GM18858 (cell line): ENCODE data around the gene PRKCA.

Experiments used
- ATAC-seq: cut with Tn5 transposase; IDR thresholded peaks from one replicate; pipeline ENCODE4 v1.9.1; 2021; ENCODE audit not compliant: unreplicated experiment

PRKCA gene

DNA sequence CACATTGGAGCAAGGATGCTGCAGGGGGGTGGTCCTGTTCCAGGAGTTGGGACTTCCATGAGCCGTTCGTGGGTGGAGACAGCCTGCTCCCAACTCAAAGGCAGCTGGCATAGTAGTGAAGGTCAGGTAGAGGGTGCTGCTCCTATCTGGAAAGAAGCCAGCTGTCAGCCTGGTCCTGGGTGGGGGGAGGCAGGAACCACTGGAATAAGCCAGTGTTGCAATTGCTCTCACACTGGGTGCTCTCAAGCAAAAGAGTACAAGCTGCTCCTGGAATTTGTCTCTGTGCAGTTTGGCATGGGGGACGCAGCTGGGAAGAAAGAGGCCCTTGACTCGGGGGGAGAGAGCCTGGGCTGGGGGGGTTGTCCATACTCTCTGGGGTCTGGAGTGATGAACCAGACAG is 541.2 kb downstream of the PRKCA start:
- no peak for ATAC-seq

DNA sequence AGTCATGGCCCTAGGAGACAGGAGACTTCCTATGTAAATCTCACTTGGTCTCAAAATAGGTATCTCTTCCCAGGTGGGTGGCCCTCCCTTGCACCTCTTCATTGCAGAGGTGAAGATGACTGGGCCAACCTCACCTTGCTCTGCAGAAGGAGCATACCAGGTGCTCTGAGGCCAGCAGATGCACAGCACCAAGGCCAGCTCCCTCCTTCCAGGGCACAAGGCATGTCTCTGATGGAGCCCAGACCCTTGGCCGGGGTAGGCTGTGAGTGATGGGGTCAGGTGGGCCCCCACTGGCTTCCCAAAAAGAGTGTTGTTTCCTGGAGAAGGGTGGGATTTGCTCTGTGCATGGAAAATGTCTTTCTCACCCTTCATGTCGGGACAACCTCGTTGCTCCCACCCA is 545.3 kb downstream of the PRKCA start:
- no peak for ATAC-seq

DNA sequence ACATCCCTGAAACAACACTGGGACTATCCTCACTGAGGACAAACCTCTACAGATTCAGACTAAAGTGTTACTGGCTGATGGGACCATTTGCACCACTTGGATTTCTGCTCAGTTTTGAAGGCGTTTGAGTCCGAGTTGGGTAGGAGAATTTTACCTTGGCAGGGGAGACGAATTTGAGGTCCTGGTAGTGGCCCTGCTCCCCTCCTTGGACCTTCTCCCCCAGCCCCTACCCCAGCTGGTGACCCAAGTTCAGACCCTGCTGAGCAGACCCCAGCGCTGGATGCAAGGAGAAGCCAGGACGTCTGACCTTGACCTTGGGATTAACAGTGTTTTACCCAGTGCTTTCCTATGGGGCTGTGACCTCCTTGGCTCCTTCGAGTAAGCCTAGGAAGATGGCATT is 546.1 kb downstream of the PRKCA start:
- ATAC-seq, result no peak

- no peak for ATAC-seq
Observed at GRCh38 chr17:66849032-66849655, 546.7 kb downstream of the PRKCA start.

GRCh38 chr17:66849851-66850580 is 547.6 kb downstream of the PRKCA start:
- no peak for ATAC-seq

DNA sequence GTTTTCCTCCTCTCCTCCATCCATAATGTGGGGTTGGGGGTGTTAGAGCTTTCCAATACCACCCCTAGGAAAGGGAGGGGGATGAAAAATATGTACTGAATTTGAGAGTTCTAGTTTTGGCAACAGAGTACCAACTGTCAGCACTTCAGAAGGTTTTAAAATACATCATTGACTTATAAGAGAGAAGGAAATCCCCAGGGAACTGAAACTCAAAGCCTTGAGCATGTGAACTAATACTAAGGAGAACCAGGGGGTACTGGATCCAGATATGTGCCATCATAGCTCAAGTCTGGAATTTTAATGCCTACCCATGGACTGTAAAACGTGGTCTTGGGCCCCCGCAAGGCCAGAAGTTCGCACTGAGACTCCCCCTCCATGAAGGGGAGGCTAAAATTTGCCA is 548.3 kb downstream of the PRKCA start:
- ATAC-seq, result no peak

GRCh38 chr17:66855204-66855603 is 552.8 kb downstream of the PRKCA start:
- ATAC-seq, result no peak

DNA sequence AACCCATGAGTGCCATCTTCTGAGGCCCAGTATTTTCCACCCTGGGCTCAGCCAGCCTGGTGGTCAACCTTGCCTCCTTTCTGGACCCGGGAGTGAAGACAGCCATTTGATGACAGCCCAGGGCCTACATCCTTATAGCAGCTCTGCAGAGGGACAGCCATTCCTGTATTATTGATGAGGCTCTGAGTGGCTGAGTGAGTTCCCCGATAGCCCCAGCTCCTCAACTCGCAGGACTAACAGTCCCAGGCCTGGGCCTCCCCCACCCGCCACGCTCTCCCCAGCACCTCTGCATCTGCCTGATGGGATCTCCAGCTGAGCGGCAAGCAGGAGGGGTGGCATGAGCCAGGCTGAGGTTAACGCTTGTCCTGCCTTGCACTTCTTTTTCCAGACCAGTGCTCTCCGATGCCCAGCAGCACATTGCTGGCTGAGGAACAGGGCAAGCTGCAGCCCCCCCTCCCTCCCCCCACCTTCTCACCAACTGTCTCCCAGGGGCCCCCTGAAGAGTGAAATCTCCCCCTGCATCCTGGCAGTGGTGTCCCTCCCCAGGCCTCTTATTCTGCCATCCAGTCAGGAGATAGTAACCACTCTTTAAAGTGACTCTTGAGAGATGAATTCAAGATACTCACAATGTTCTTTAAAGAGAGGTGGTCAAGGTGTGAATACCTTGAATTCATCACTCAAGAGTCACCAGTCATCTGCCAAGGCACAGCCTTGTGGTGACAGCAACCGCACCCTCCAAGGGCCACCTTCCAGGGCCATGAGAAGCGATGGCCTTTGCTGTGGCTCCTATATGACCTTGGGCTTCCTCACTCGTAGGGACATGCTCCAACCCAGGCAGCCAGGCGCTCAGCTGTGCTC is 556.0 kb downstream of the PRKCA start:
- ATAC-seq, result no peak

DNA sequence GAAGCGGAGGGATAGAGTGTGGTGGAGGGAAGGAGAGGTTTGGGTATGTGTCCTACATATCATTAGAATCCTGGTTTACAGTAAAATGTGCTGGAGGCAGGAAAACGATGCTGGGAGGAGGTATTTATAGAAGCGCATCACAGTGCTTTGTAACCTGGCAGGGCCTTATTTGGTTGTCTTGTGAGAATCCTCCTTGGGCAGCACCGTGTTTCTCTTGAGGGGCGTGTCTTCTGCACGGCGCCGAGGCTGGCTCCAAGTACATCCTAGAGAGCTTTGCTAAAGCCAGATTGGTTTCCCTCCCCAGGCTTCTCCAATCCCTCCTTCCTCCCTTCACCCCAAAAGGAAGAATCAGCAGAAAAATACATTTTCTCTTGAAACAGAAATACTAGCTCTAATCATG is 556.9 kb downstream of the PRKCA start:
- ATAC-seq, result no peak

DNA sequence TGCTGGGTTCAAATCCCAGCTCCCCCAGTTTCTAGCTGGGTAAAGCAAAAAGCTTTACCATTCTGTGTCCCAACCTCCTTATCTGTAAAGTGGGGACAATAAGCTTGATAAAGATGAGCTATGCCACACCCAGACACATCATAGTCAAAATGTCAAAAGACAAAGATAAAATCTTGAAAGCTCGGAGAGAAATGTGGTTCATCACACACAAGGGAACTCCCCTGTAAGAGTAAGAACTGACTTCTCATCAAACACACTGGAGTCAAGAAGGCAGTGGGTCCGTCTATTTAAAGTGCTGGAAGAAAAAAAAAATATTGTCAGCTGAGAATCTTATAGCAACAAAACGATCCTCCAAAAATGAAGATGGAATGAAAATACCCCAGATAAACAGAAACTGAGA is 557.8 kb downstream of the PRKCA start:
- no peak for ATAC-seq
